Panc1 (cell line): ENCODE measurements around the gene FANK1. TPM values are rescaled to one million over a fixed set of nuclear protein-coding genes. Genes with fewer than 3 reads are reported as not detected.

ENCODE experiments used
- ATAC-seq: fragments of 200-7000 bp; cut with Tn5 transposase; 2 replicates; pipeline ENCODE4 v1.9.1; 2020; ENCODE audit warnings: mild to moderate bottlenecking, moderate library complexity
- BruUV-seq: library from RNA; stranded (reverse); fragments of 400-500 nt; replicated peaks from 2 replicates; lab custom pipeline; 2021; lab: Mats Ljungman, UMichigan
- CTCF ChIA-PET: fragments of 300-600 bp; sonication (Branson Sonifier 250); formaldehyde crosslinking; loops from one replicate; lab custom pipeline; 2022; ENCODE audit warnings: antibody characterized with exemption; lab: Charles Lee
- POLR2A ChIA-PET: fragments of 300-600 bp; sonication (Branson Sonifier 250); formaldehyde crosslinking; loops from one replicate; lab custom pipeline; 2022; ENCODE audit warnings: antibody characterized with exemption; lab: Charles Lee
- DNase-seq: peaks from one replicate; pipeline ENCODE4 v3.0.0-alpha.2; 2010; ENCODE audit warnings: low read depth, low spot score
- H3K27ac ChIP-seq: 2 replicates; pipeline ENCODE4 v1.5.1; 2011; ENCODE audit warnings: mild to moderate bottlenecking, low read length, inconsistent platforms
- H3K27me3 ChIP-seq: fragments of 200-500 bp; sonication (Bioruptor generic); 2 replicates; pipeline ENCODE4 v1.6.0; 2014; ENCODE audit warnings: low read length, inconsistent platforms; ENCODE audit not compliant: control insufficient read depth, insufficient read depth
- H3K36me3 ChIP-seq: fragments of 200-500 bp; sonication (Bioruptor generic); 2 replicates; pipeline ENCODE4 v1.5.1; 2014; ENCODE audit warnings: inconsistent platforms, mild to moderate bottlenecking, low read length, moderate library complexity; ENCODE audit not compliant: control insufficient read depth, insufficient read depth
- H3K4me1 ChIP-seq: 2 replicates; pipeline ENCODE4 v1.5.1; 2011; ENCODE audit warnings: inconsistent platforms, mild to moderate bottlenecking, low read length, moderate library complexity; ENCODE audit not compliant: control insufficient read depth, insufficient read depth
- H3K4me3 ChIP-seq, 2 experiments: 2 replicates each; pipeline ENCODE4 v1.5.1; 2011 to 2012; ENCODE audit warnings: low read depth in 2 of 2, low read length in 2 of 2, mild to moderate bottlenecking in 2 of 2, inconsistent platforms in 1 of 2, moderate library complexity in 1 of 2
- H3K9me3 ChIP-seq: fragments of 200-500 bp; sonication (Bioruptor generic); 2 replicates; pipeline ENCODE4 v1.5.1; 2014; ENCODE audit warnings: low read depth, mild to moderate bottlenecking, inconsistent platforms, low read length, moderate library complexity; ENCODE audit not compliant: control insufficient read depth, insufficient read depth
- POLR2AphosphoS5 ChIP-seq: IDR thresholded peaks from 2 replicates; pipeline ENCODE4 v1.6.1; 2012; ENCODE audit warnings: mild to moderate bottlenecking, low read depth, low read length, moderate library complexity
- REST ChIP-seq, 2 experiments: IDR thresholded peaks; 2 replicates each; pipeline ENCODE4 v1.6.1; 2011 to 2012; ENCODE audit warnings: low read depth in 2 of 2, control low read depth in 1 of 2, low read length in 1 of 2, mild to moderate bottlenecking in 1 of 2, moderate library complexity in 1 of 2; ENCODE audit not compliant: insufficient read depth in 1 of 2
- SIN3A ChIP-seq: IDR thresholded peaks from 2 replicates; pipeline ENCODE4 v1.6.1; 2012; ENCODE audit warnings: low read depth, mild to moderate bottlenecking, low read length, moderate library complexity, borderline replicate concordance; ENCODE audit not compliant: insufficient read depth
- TCF7L2 ChIP-seq: IDR thresholded peaks from 2 replicates; pipeline ENCODE4 v1.6.1; 2011; ENCODE audit warnings: mild to moderate bottlenecking, low read depth, low read length, inconsistent platforms
- in situ Hi-C: cut with HindIII; loops from 2 replicates; pipeline ENCODE4 v1.10.0; 2016; ENCODE audit warnings: low sequenced_read_pairs, low pct_unique_long_range_greater_than_20kb
- intact Hi-C: fragments of 100-400 bp; cut with micrococcal nuclease; formaldehyde crosslinking; loops from one replicate; pipeline ENCODE4 v1.10.0; 2022; ENCODE audit not compliant: unreplicated experiment
- total RNA-seq: library from RNA; stranded (reverse); gene quantifications from one replicate; pipeline ENCODE4 v1.2.1, GENCODE V29; 2021; ENCODE audit not compliant: unreplicated experiment
- TF ChIP-seq, protein P1 (sequence below): fragments of 450-650 bp; IDR thresholded peaks from 2 replicates; pipeline ENCODE4 v1.5.1; 2017; ENCODE audit warnings: mild to moderate bottlenecking

The FANK1 gene
- total RNA-seq, 1 experiment from 2014 or later, result 19.1 TPM

- ATAC-seq (no peak), DNase-seq (no peak)
- in situ Hi-C loops, result no loop called here
- Histone ChIP-seq H3K4me1 (no peaks in the 10 kb centered on the region; the same call in 1 of the 2 replicates), H3K27ac (no peak overlapping the region), H3K27me3 (no peaks in the 10 kb centered on the region), H3K9me3 (no peaks in the 10 kb centered on the region), H3K4me3 (no peak overlapping the region), H3K36me3 (no peaks in the 10 kb centered on the region)
- POLR2A ChIA-PET, result no interaction called here
- no TSS peak for BruUV-seq
- intact Hi-C loops, result no loop called here
- TF ChIP-seq, protein P1, sequence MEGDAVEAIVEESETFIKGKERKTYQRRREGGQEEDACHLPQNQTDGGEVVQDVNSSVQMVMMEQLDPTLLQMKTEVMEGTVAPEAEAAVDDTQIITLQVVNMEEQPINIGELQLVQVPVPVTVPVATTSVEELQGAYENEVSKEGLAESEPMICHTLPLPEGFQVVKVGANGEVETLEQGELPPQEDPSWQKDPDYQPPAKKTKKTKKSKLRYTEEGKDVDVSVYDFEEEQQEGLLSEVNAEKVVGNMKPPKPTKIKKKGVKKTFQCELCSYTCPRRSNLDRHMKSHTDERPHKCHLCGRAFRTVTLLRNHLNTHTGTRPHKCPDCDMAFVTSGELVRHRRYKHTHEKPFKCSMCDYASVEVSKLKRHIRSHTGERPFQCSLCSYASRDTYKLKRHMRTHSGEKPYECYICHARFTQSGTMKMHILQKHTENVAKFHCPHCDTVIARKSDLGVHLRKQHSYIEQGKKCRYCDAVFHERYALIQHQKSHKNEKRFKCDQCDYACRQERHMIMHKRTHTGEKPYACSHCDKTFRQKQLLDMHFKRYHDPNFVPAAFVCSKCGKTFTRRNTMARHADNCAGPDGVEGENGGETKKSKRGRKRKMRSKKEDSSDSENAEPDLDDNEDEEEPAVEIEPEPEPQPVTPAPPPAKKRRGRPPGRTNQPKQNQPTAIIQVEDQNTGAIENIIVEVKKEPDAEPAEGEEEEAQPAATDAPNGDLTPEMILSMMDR, result no peak
- no peak for TF ChIP-seq POLR2AphosphoS5
- TF ChIP-seq TCF7L2, result no peak
- no peak for TF ChIP-seq REST (IDR thresholded peaks at IDR 0.05; ENCODE audit: insufficient read depth in 1 of 2, low read depth in 2 of 2, low read length in 1 of 2)
- no peak for TF ChIP-seq SIN3A
- CTCF ChIA-PET, result no interaction called here
Measured at GRCh38 chr10:126043389-126043788, 147.0 kb downstream of the FANK1 start.

DNA sequence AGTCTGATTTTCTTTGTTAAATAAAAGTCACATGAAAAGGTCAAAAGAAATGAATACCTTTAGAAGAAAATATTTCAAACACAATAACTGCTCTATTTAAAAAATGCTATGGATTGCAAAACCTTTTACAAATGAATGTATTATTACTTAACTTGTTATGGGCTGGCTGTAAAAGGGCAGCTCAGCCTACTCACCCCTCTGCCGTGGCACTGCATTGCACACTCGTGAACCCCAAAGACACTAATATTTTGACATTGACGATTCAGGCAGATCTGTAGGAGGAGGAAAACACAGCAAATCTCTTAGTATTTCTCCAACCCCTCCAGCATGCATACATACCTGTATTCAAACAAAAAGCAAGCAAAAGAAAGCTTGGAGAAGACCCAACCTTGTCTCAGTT is 149.5 kb downstream of the FANK1 start:
- POLR2A ChIA-PET, result no interaction called here
- in situ Hi-C loops (no loop called here), intact Hi-C loops (no loop called here)
- Histone ChIP-seq H3K36me3 (no peaks in the 10 kb centered on the region), H3K27me3 (no peaks in the 10 kb centered on the region), H3K27ac (no peak overlapping the region), H3K4me3 (no peak overlapping the region), H3K9me3 (no peaks in the 10 kb centered on the region), H3K4me1 (no peaks in the 10 kb centered on the region; the same call in 1 of the 2 replicates)
- DNase-seq, result no peak
- ATAC-seq, result no peak
- CTCF ChIA-PET, result no interaction called here
- TF ChIP-seq SIN3A, result no peak
- TF ChIP-seq TCF7L2, result no peak
- TF ChIP-seq POLR2AphosphoS5, result no peak
- TF ChIP-seq REST (IDR thresholded peaks at IDR 0.05; ENCODE audit: insufficient read depth in 1 of 2, low read depth in 2 of 2, low read length in 1 of 2), result no peak
- TF ChIP-seq, protein P1, result no peak
- no TSS peak for BruUV-seq
